GM19468 (cell line): ENCODE measurements around the gene C2CD4C.
"Not testable (repeated sequence)": the region's sequence is repeated elsewhere in the genome, so short reads cannot be mapped to it uniquely, and the experiment has no call there.

Source experiments
- ATAC-seq: cut with Tn5 transposase; IDR thresholded peaks from one replicate; pipeline ENCODE4 v1.9.1; 2021; ENCODE audit warnings: mild to moderate bottlenecking, moderate library complexity, moderate number of reproducible peaks; ENCODE audit not compliant: unreplicated experiment; ENCODE audit errors: extremely low read depth

Gene C2CD4C

GRCh38 chr19:370641-371330 is 38.2 kb downstream of the C2CD4C start:
- no peak for ATAC-seq

GRCh38 chr19:369876-370275 is 39.1 kb downstream of the C2CD4C start:
- ATAC-seq, result no peak

GRCh38 chr19:369256-369655 is 39.7 kb downstream of the C2CD4C start:
- no peak for ATAC-seq

GRCh38 chr19:368630-369024 is 40.3 kb downstream of the C2CD4C start:
- no peak for ATAC-seq

GRCh38 chr19:367963-368629 is 40.9 kb downstream of the C2CD4C start:
- ATAC-seq, result no peak

GRCh38 chr19:367561-367960 is 41.4 kb downstream of the C2CD4C start:
- ATAC-seq, result no peak

GRCh38 chr19:366951-367350 is 42.0 kb downstream of the C2CD4C start:
- ATAC-seq, result no peak

- no peak for ATAC-seq
Observed at GRCh38 chr19:366205-366783, 42.7 kb downstream of the C2CD4C start.

- ATAC-seq, result no peak
Observed at GRCh38 chr19:364496-365287, 44.3 kb downstream of the C2CD4C start.

GRCh38 chr19:362683-363082 is 46.3 kb downstream of the C2CD4C start:
- ATAC-seq, result no peak

GRCh38 chr19:362154-362553 is 46.8 kb downstream of the C2CD4C start:
- ATAC-seq, result no peak

GRCh38 chr19:359653-359925 is 49.4 kb downstream of the C2CD4C start:
- ATAC-seq, result no peak

- not testable (repeated sequence) for ATAC-seq
Observed at GRCh38 chr19:355536-355935, 53.4 kb downstream of the C2CD4C start.
